Heart left ventricle (tissue), 16 donors: ENCODE results near the gene CHST4. TPM values are rescaled to one million over a fixed set of nuclear protein-coding genes. Genes with fewer than 3 reads are reported as not detected.
"Not testable (repeated sequence)": the region's sequence is repeated elsewhere in the genome, so short reads cannot be mapped to it uniquely, and the experiment has no call there.

ENCODE experiments used
- ATAC-seq, 4 donors: fragments of 200-7000 bp; cut with Tn5 transposase; one replicate each; pipeline ENCODE4 v1.9.1; 2020 to 2022; ENCODE audit warnings: moderate library complexity in 4 of 4, mild to moderate bottlenecking in 3 of 4, moderate number of reproducible peaks in 1 of 4
- DNase-seq, 5 donors: peaks; one replicate each; pipeline ENCODE4 v3.0.0-alpha.2; 2020
- H3K27ac ChIP-seq, 12 donors: fragments of 200-600 bp; sonication (generic) in 4 of 12; one replicate each; pipeline versions ENCODE4 v1.5.0 to v1.8.0; 2016 to 2022; ENCODE audit warnings: mild to moderate bottlenecking in 2 of 12
- H3K27me3 ChIP-seq, 9 donors: fragments of 200-600 bp; sonication (generic) in 2 of 9; one replicate each; pipeline versions ENCODE4 v1.5.1 to v1.8.0; 2016 to 2022; ENCODE audit warnings: mild to moderate bottlenecking in 3 of 9
- H3K36me3 ChIP-seq, 9 donors: fragments of 200-600 bp; sonication (generic) in 2 of 9; one replicate each; pipeline versions ENCODE4 v1.5.0 to v1.8.0; 2018 to 2022; ENCODE audit warnings: mild to moderate bottlenecking in 2 of 9
- H3K4me1 ChIP-seq, 12 donors: fragments of 200-600 bp; sonication (generic) in 4 of 12; one replicate each; pipeline versions ENCODE4 v1.5.0 to v1.8.0; 2016 to 2022; ENCODE audit warnings: mild to moderate bottlenecking in 3 of 12
- H3K4me3 ChIP-seq, 12 donors: fragments of 200-600 bp; sonication (generic) in 4 of 12; one replicate each; pipeline versions ENCODE4 v1.5.0 to v1.8.0; 2017 to 2022; ENCODE audit warnings: mild to moderate bottlenecking in 9 of 12, moderate library complexity in 4 of 12
- H3K9me3 ChIP-seq, 12 donors: fragments of 200-600 bp; sonication (generic) in 4 of 12; one replicate each; pipeline versions ENCODE4 v1.5.0 to v1.8.0; 2016 to 2022; ENCODE audit warnings: mild to moderate bottlenecking in 1 of 12
- CTCF ChIP-seq, 12 donors: fragments of 200-600 bp; sonication (generic) in 4 of 12; IDR thresholded peaks; one replicate each; pipeline versions ENCODE4 v1.5.0 to v1.8.0; 2018 to 2022; ENCODE audit warnings: antibody characterized with exemption in 12 of 12, mild to moderate bottlenecking in 5 of 12
- POLR2A ChIP-seq, 2 donors: fragments of 450-650 bp; IDR thresholded peaks; one replicate each; pipeline ENCODE4 v1.6.1; 2017; ENCODE audit warnings: antibody characterized with exemption in 2 of 2, mild to moderate bottlenecking in 2 of 2, moderate library complexity in 2 of 2
- WGBS, 4 donors: extraction: QIAGEN DNeasy Blood & Tissue Kit in 2 of 4; methylation state at CpG; one replicate each; pipeline versions ENCODE4 v1.1.5 to v1.1.7; 2013 to 2018; 5-methylcytosine and 5-hydroxymethylcytosine counted together
- intact Hi-C, 10 donors: fragments of 100-400 bp; cut with DNase I; formaldehyde crosslinking; loops; one replicate each; pipeline versions ENCODE4 v1.11.1 to v1.14.2; 2022
- polyA plus RNA-seq, 2 donors: library from polyadenylated mRNA; stranded (reverse); fragments of 200-250 nt; gene quantifications; one replicate each; pipeline ENCODE4 v1.2.3, GENCODE V29; 2013
- total RNA-seq, 9 donors: library from RNA; depleted of rRNA in 2 of 9; stranded (reverse); fragments of >200 nt in 2 of 9; fragmentation: NEBNext Ultra II Directional in 3 of 9; extraction: Animal tissue kit (Norgen Biotek cat#: 25700) in 3 of 9; gene quantifications; one replicate each; pipeline versions ENCODE4 v1.1.0 to v1.2.4, GENCODE V29; 2016 to 2023
- donor health status: ischemic (EF 13 %, LVEDD 7.1; RV severe dilation, severe dysfunction).
- donor health status: healthy with polysubstance abuse.
- donor health status: DM: no; HTN: yes; CAD: no.
- donor health status: DM: no; HTN: no; CAD: no.
- donor health status: ischemic (EF 25% LVEDD 6.9; RV normal size, moderate dysfunction).
- donor health status: ischemic (EF 25% LVEDD 5.7; RV mildly dilated, moderate dysfunction).
- donor health status: healthy.
- donor health status: DM: yes; HTN: yes; CAD: no.
- donor health status: ischemic (EF 35%, LVEDD 5.7; RV mildly dilated, moderate dysfunction).
- donor health status: nonischemic (EF 11% LVEDD 7.7; RV severe dilation, severe dysfunction).
- donor health status: DM: yes; HTN: yes; CAD: no.
- donor health status: PGD.
- donor health status: ischemic (EF 29% LVEDD 5.4; RV normal size, mild dysfunction).
- donor health status: nonischemic (EF 23%, LVEDD 6.1; RV moderate dilation, normal function).

CHST4 gene
- total and polyA plus RNA-seq, 11 donors: 0.57 TPM; not detected in 10

- no peak for ATAC-seq
- Histone ChIP-seq H3K4me1 (no peaks in the 10 kb centered on the region), H3K36me3 (no peaks in the 10 kb centered on the region), H3K27ac (no peak overlapping the region), H3K27me3 (peaks cover 0 to 3% (median 0%) of the 10 kb centered on the region in 9 donors), H3K4me3 (no peak overlapping the region), H3K9me3 (peaks cover 0 to 22% (median 2%) of the 10 kb centered on the region in 12 donors)
- 56 to 65% (median 63%) methylated on average over 3 of the region's 3 CpGs for WGBS, 4 donors
- TF ChIP-seq POLR2A (IDR thresholded peaks at IDR 0.05): no peak
- TF ChIP-seq CTCF (IDR thresholded peaks at IDR 0.05): no peak
- no peak for DNase-seq
- intact Hi-C loops: no loop called here
Measured at GRCh38 chr16:71557954-71558582, 31.8 kb downstream of the CHST4 start.

GRCh38 chr16:71559855-71560254 is 33.6 kb downstream of the CHST4 start:
- Histone ChIP-seq H3K4me3 (no peak overlapping the region), H3K27ac (no peak overlapping the region)

GRCh38 chr16:71561886-71562285 is 35.7 kb downstream of the CHST4 start:
- H3K27me3 ChIP-seq, DNase-seq, intact Hi-C loops, H3K27ac ChIP-seq, ATAC-seq, H3K4me3 ChIP-seq, H3K36me3 ChIP-seq: not testable (repeated sequence)
- peaks cover 0 to 14% (median 2%) of the 10 kb centered on the region in 12 donors for H3K4me1 ChIP-seq
- peaks cover 0 to 22% (median 2%) of the 10 kb centered on the region in 12 donors for H3K9me3 ChIP-seq
- WGBS, 4 donors: 72 to 87% (median 84%) methylated on average over 8 of the region's 8 CpGs

More at GRCh38 chr16:71559855-71560254, 33.6 kb downstream of the CHST4 start:
- ATAC-seq: no peak
- intact Hi-C loops: no loop called here
- H3K4me1 ChIP-seq: peaks cover 0 to 7% (median 2%) of the 10 kb centered on the region in 12 donors
- no peaks in the 10 kb centered on the region for H3K36me3 ChIP-seq
- H3K9me3 ChIP-seq: peaks cover 0 to 22% (median 2%) of the 10 kb centered on the region in 12 donors
- H3K27me3 ChIP-seq: peaks cover 0 to 3% (median 0%) of the 10 kb centered on the region in 9 donors
- TF ChIP-seq POLR2A (IDR thresholded peaks at IDR 0.05) (no peak), CTCF (IDR thresholded peaks at IDR 0.05) (no peak)
- no peak for DNase-seq

- ATAC-seq: no peak
- WGBS, 4 donors: 91 to 100% (median 100%) methylated on average over 1 of the region's 1 CpG
Measured at GRCh38 chr16:71562552-71562951, 36.3 kb downstream of the CHST4 start.

More at GRCh38 chr16:71562552-71562951, 36.3 kb downstream of the CHST4 start:
- H3K9me3 ChIP-seq: peaks cover 0 to 22% (median 2%) of the 10 kb centered on the region in 12 donors
- H3K4me1 ChIP-seq: peaks cover 0 to 14% (median 2%) of the 10 kb centered on the region in 12 donors
- DNase-seq: no peak
- intact Hi-C loops: no loop called here
- H3K36me3 ChIP-seq: no peaks in the 10 kb centered on the region
- H3K4me3 ChIP-seq: no peak overlapping the region
- peaks cover 0 to 3% (median 0%) of the 10 kb centered on the region in 9 donors for H3K27me3 ChIP-seq
- TF ChIP-seq POLR2A (IDR thresholded peaks at IDR 0.05): no peak
- TF ChIP-seq CTCF (IDR thresholded peaks at IDR 0.05): no peak
- H3K27ac ChIP-seq: no peak overlapping the region
